HG02852 (cell line): Measurements from ENCODE around the gene ABL2.

ENCODE experiments used
- ATAC-seq: cut with Tn5 transposase; IDR thresholded peaks from one replicate; pipeline ENCODE4 v1.9.1; 2021; ENCODE audit warnings: mild to moderate bottlenecking, moderate library complexity; ENCODE audit not compliant: unreplicated experiment

Gene ABL2

GRCh38 chr1:179058487-179059483 lies 170.7 kb downstream of the ABL2 start:
- no peak for ATAC-seq

- ATAC-seq = no peak
Observed at GRCh38 chr1:179055937-179056336, 173.5 kb downstream of the ABL2 start.

GRCh38 chr1:179053486-179053885 lies 176.0 kb downstream of the ABL2 start:
- ATAC-seq = no peak

- no peak for ATAC-seq
Observed at GRCh38 chr1:179052776-179053175, 176.7 kb downstream of the ABL2 start.
